Measurements from ENCODE around the gene USP35. TPM values are rescaled to one million over a fixed set of nuclear protein-coding genes. Genes with fewer than 3 reads are reported as not detected.

Gene USP35
- total RNA-seq, 1 experiment from 2014 or later: 11.3 TPM

GRCh38 chr11:78192911-78193351, 4.2 kb downstream of the USP35 start:
- intact Hi-C loops (cut with micrococcal nuclease; ENCODE audit: unreplicated experiment): no loop called here
- POLR2A ChIA-PET: no interaction called here
- CTCF ChIA-PET: no interaction called here
- Histone ChIP-seq H3K4me1 (peaks cover 14% of the 10 kb centered on the region), H3K27me3 (replicated peaks; ENCODE audit: control insufficient read depth, insufficient read depth, low read length) (no peaks in the 10 kb centered on the region), H3K36me3 (ENCODE audit: control insufficient read depth, insufficient read depth, low read length) (no peaks in the 10 kb centered on the region), H3K4me3 (ENCODE audit: low read depth, low read length) (no peak overlapping the region), H3K9me3 (no peaks in the 10 kb centered on the region)
- peaks cover 14% of the 10 kb centered on the region for H3K36me3 Mint-ChIP-seq (ENCODE audit: insufficient read depth, unreplicated experiment)
- H3K9me3 Mint-ChIP-seq (ENCODE audit: unreplicated experiment): no peaks in the 10 kb centered on the region
- no peak overlapping the region for H3K4me3 Mint-ChIP-seq (ENCODE audit: unreplicated experiment)
- no peaks in the 10 kb centered on the region for H3K27me3 Mint-ChIP-seq (ENCODE audit: insufficient read depth, unreplicated experiment)
- peaks cover 25% of the 10 kb centered on the region for H3K4me1 Mint-ChIP-seq (ENCODE audit: low read depth, unreplicated experiment)
- no TSS peak for BruUV-seq (replicated peaks)
- no peak for TF ChIP-seq CTCF (IDR thresholded peaks at IDR 0.05; ENCODE audit: insufficient read depth in 1 of 2, low read depth in 1 of 2, low read length in 1 of 2, severe bottlenecking in 1 of 2, unreplicated experiment in 1 of 2)
- DNase-seq: no peak
- H3K27ac Mint-ChIP-seq (ENCODE audit: unreplicated experiment): no peak overlapping the region

- Mint-ChIP-seq H3K36me3 (ENCODE audit: insufficient read depth, unreplicated experiment) (peaks cover 6% of the 10 kb centered on the region), H3K9me3 (ENCODE audit: unreplicated experiment) (no peaks in the 10 kb centered on the region), H3K27ac (ENCODE audit: unreplicated experiment) (no peak overlapping the region), H3K27me3 (ENCODE audit: insufficient read depth, unreplicated experiment) (no peaks in the 10 kb centered on the region), H3K4me1 (ENCODE audit: low read depth, unreplicated experiment) (peaks cover 25% of the 10 kb centered on the region), H3K4me3 (ENCODE audit: unreplicated experiment) (no peak overlapping the region)
- Histone ChIP-seq H3K4me3 (ENCODE audit: low read depth, low read length) (no peak overlapping the region), H3K36me3 (ENCODE audit: control insufficient read depth, insufficient read depth, low read length) (no peaks in the 10 kb centered on the region), H3K27me3 (replicated peaks; ENCODE audit: control insufficient read depth, insufficient read depth, low read length) (no peaks in the 10 kb centered on the region), H3K4me1 (peaks cover 14% of the 10 kb centered on the region), H3K9me3 (no peaks in the 10 kb centered on the region)
- BruUV-seq (replicated peaks): no TSS peak
- ChIA-PET CTCF (no interaction called here), POLR2A (no interaction called here)
- intact Hi-C loops (cut with micrococcal nuclease; ENCODE audit: unreplicated experiment): no loop called here
- TF ChIP-seq CTCF (IDR thresholded peaks at IDR 0.05; ENCODE audit: insufficient read depth in 1 of 2, low read depth in 1 of 2, low read length in 1 of 2, severe bottlenecking in 1 of 2, unreplicated experiment in 1 of 2): no peak
- DNase-seq: peak in 1 of 2 experiments; percentile 33
These were observed 5.1 kb downstream of the USP35 start for GRCh38 chr11:78193806-78194205.

- POLR2A ChIA-PET: no interaction called here
These were observed 5.8 kb downstream of the USP35 start for GRCh38 chr11:78194490-78194889.

More at GRCh38 chr11:78194490-78194889, 5.8 kb downstream of the USP35 start:
- Histone ChIP-seq H3K4me1 (peaks cover 10% of the 10 kb centered on the region), H3K27me3 (replicated peaks; ENCODE audit: control insufficient read depth, insufficient read depth, low read length) (no peaks in the 10 kb centered on the region), H3K4me3 (ENCODE audit: low read depth, low read length) (no peak overlapping the region), H3K9me3 (no peaks in the 10 kb centered on the region), H3K36me3 (ENCODE audit: control insufficient read depth, insufficient read depth, low read length) (no peaks in the 10 kb centered on the region)
- peaks cover 6% of the 10 kb centered on the region for H3K36me3 Mint-ChIP-seq (ENCODE audit: insufficient read depth, unreplicated experiment)
- no peak overlapping the region for H3K27ac Mint-ChIP-seq (ENCODE audit: unreplicated experiment)
- CTCF ChIA-PET: no interaction called here
- no peaks in the 10 kb centered on the region for H3K9me3 Mint-ChIP-seq (ENCODE audit: unreplicated experiment)
- TF ChIP-seq CTCF (IDR thresholded peaks at IDR 0.05; ENCODE audit: insufficient read depth in 1 of 2, low read depth in 1 of 2, low read length in 1 of 2, severe bottlenecking in 1 of 2, unreplicated experiment in 1 of 2): no peak
- no peak overlapping the region for H3K4me3 Mint-ChIP-seq (ENCODE audit: unreplicated experiment)
- peaks cover 23% of the 10 kb centered on the region for H3K4me1 Mint-ChIP-seq (ENCODE audit: low read depth, unreplicated experiment)
- DNase-seq: no peak
- BruUV-seq (replicated peaks): no TSS peak
- no peaks in the 10 kb centered on the region for H3K27me3 Mint-ChIP-seq (ENCODE audit: insufficient read depth, unreplicated experiment)
- intact Hi-C loops (cut with micrococcal nuclease; ENCODE audit: unreplicated experiment): no loop called here
